CD14-positive monocyte (primary cell): Measurements from ENCODE around the gene ICAM2. TPM values are rescaled to one million over a fixed set of nuclear protein-coding genes. Genes with fewer than 3 reads are reported as not detected.
A peak's percentile ranks its signal among the peaks of the same experiment; 100 is the strongest.

Experiments
- DNase-seq, 3 donors: peaks; one replicate each; pipeline ENCODE4 v3.0.0-alpha.2; 2011 to 2022
- H2AFZ ChIP-seq: 2 replicates; pipeline ENCODE4 v1.6.0; 2012; ENCODE audit warnings: mild to moderate bottlenecking, low read depth, low read length, inconsistent platforms; ENCODE audit not compliant: insufficient read depth, poor library complexity, severe bottlenecking
- H3K27ac ChIP-seq, 2 donors: 1 replicate in 1 of 2; 2 replicates in 1 of 2; pipeline ENCODE4 v1.5.1; 2012 to 2013; ENCODE audit warnings: low read length in 2 of 2, control low read depth in 1 of 2, inconsistent platforms in 1 of 2, low read depth in 1 of 2, mild to moderate bottlenecking in 1 of 2
- H3K27me3 ChIP-seq, 2 donors: one replicate each; pipeline versions ENCODE4 v1.6.0 to v1.6.1; 2011 to 2013; ENCODE audit warnings: low read length in 2 of 2; ENCODE audit not compliant: control insufficient read depth in 2 of 2, insufficient read depth in 2 of 2
- H3K36me3 ChIP-seq, 2 donors: replicated peaks in 1 of 2; 1 replicate in 1 of 2; 2 replicates in 1 of 2; pipeline versions ENCODE4 v1.5.1 to v1.6.1; 2012 to 2013; ENCODE audit warnings: low read length in 2 of 2, control low read depth in 1 of 2, inconsistent platforms in 1 of 2, mild to moderate bottlenecking in 1 of 2; ENCODE audit not compliant: insufficient read depth in 2 of 2, control insufficient read depth in 1 of 2
- H3K4me1 ChIP-seq, 2 donors: 1 replicate in 1 of 2; 2 replicates in 1 of 2; pipeline versions ENCODE4 v1.5.1 to v1.6.1; 2012 to 2013; ENCODE audit warnings: low read length in 2 of 2, control low read depth in 1 of 2, inconsistent platforms in 1 of 2, mild to moderate bottlenecking in 1 of 2, moderate library complexity in 1 of 2; ENCODE audit not compliant: insufficient read depth in 2 of 2, control insufficient read depth in 1 of 2
- H3K4me2 ChIP-seq: replicated peaks from 2 replicates; pipeline ENCODE3; 2012; ENCODE audit warnings: low read length, moderate library complexity, mild to moderate bottlenecking; ENCODE audit not compliant: poor library complexity, severe bottlenecking; ENCODE audit errors: extremely low read depth
- H3K4me3 ChIP-seq, 3 experiments: fragments of 200-600 bp in 1 of 3; sonication (generic) in 1 of 3; replicated peaks in 1 of 3; 1 replicate in 2 of 3; 2 replicates in 1 of 3; pipeline ENCODE4 v1.5.1; 2011 to 2013; ENCODE audit warnings: low read length in 3 of 3, mild to moderate bottlenecking in 3 of 3, control low read depth in 2 of 3, low read depth in 2 of 3, inconsistent platforms in 1 of 3, moderate library complexity in 1 of 3
- H3K79me2 ChIP-seq: 2 replicates; pipeline ENCODE4 v1.6.0; 2012; ENCODE audit warnings: mild to moderate bottlenecking, control low read depth, inconsistent platforms, low read length, moderate library complexity; ENCODE audit not compliant: insufficient read depth
- H3K9ac ChIP-seq: 2 replicates; pipeline ENCODE4 v1.6.0; 2017; ENCODE audit warnings: low read length, mild to moderate bottlenecking; ENCODE audit not compliant: insufficient read depth, poor library complexity, severe bottlenecking
- H3K9me3 ChIP-seq, 2 donors: replicated peaks in 1 of 2; 1 replicate in 1 of 2; 2 replicates in 1 of 2; pipeline versions ENCODE4 v1.5.1 to v1.6.1; 2012 to 2013; ENCODE audit warnings: low read length in 2 of 2, control low read depth in 1 of 2; ENCODE audit not compliant: control insufficient read depth in 1 of 2, insufficient read depth in 1 of 2
- H4K20me1 ChIP-seq: 2 replicates; pipeline ENCODE4 v1.6.0; 2012; ENCODE audit warnings: mild to moderate bottlenecking, low read length, control low read depth, moderate library complexity; ENCODE audit not compliant: insufficient read depth
- H3K27ac Mint-ChIP-seq, 7 donors: one replicate each; pipeline ENCODE4 v1.8.0; 2020; ENCODE audit warnings: mild to moderate bottlenecking in 7 of 7, mixed read lengths in 7 of 7, moderate library complexity in 6 of 7, inconsistent platforms in 2 of 7
- H3K27me3 Mint-ChIP-seq, 3 donors: one replicate each; pipeline ENCODE4 v1.8.0; 2021 to 2022; ENCODE audit warnings: low read depth in 3 of 3, mild to moderate bottlenecking in 3 of 3, mixed read lengths in 3 of 3, moderate library complexity in 3 of 3, inconsistent platforms in 1 of 3
- H3K36me3 Mint-ChIP-seq, 2 donors: one replicate each; pipeline ENCODE4 v1.8.0; 2020; ENCODE audit warnings: mixed read lengths in 2 of 2, inconsistent platforms in 1 of 2, mild to moderate bottlenecking in 1 of 2
- H3K4me1 Mint-ChIP-seq: one replicate; pipeline ENCODE4 v1.8.0; 2020; ENCODE audit warnings: mild to moderate bottlenecking, mixed read lengths
- H3K4me3 Mint-ChIP-seq, 2 donors: one replicate each; pipeline ENCODE4 v1.8.0; 2020; ENCODE audit warnings: mild to moderate bottlenecking in 2 of 2, mixed read lengths in 2 of 2, moderate library complexity in 1 of 2
- H3K9me3 Mint-ChIP-seq, 7 donors: one replicate each; pipeline ENCODE4 v1.8.0; 2020 to 2022; ENCODE audit warnings: mixed read lengths in 7 of 7, mild to moderate bottlenecking in 6 of 7, moderate library complexity in 6 of 7, inconsistent platforms in 2 of 7
- CTCF ChIP-seq: fragments of 200-600 bp; IDR thresholded peaks from one replicate; pipeline ENCODE4 v1.8.0; 2022; ENCODE audit warnings: antibody characterized with exemption, mild to moderate bottlenecking
- WGBS: methylation state at CpG from one replicate; pipeline ENCODE4 v1.1.5; 2013; ENCODE audit warnings: missing lambda C conversion rate; ENCODE audit not compliant: insufficient coverage; 5-methylcytosine and 5-hydroxymethylcytosine counted together
- intact Hi-C, 2 donors: fragments of 100-400 bp; cut with micrococcal nuclease; formaldehyde crosslinking; loops; one replicate each; pipeline versions ENCODE4 v1.15.0 to v1.15.1; 2023
- polyA plus RNA-seq, 3 donors: library from polyadenylated mRNA; depleted of rRNA in 1 of 3; unstranded in 2 of 3; stranded (reverse) in 1 of 3; fragments of 300-500 nt in 2 of 3; fragments of >200 nt in 1 of 3; fragmentation: Illumina TruSeq in 2 of 3; gene quantifications; 1 replicate in 2 of 3; 2 replicates in 1 of 3; pipeline ENCODE4 v1.2.3, GENCODE V29; 2012 to 2021

The ICAM2 gene
- polyA plus RNA-seq, 3 donors: 111 to 186 (median 174) TPM

GRCh38 chr17:64039106-64039400, 18.6 kb upstream of the ICAM2 start:
- no peaks in the 10 kb centered on the region for H3K4me1 Mint-ChIP-seq
- no peaks in the 10 kb centered on the region for H3K27me3 Mint-ChIP-seq
- Histone ChIP-seq H3K9ac (no peak overlapping the region), H3K79me2 (no peaks in the 10 kb centered on the region), H3K27me3 (no peaks in the 10 kb centered on the region), H3K9me3 (no peaks in the 10 kb centered on the region), H2AFZ (no peak overlapping the region), H3K36me3 (peaks cover 54 to 67% of the 10 kb centered on the region in 2 donors), H3K4me1 (no peaks in the 10 kb centered on the region), H4K20me1 (no peaks in the 10 kb centered on the region), H3K4me3 (no peak overlapping the region), H3K4me2 (no peak overlapping the region), H3K27ac (no peak overlapping the region)
- no peaks in the 10 kb centered on the region for H3K9me3 Mint-ChIP-seq
- no peak overlapping the region for H3K27ac Mint-ChIP-seq
- peaks cover 63 to 69% of the 10 kb centered on the region in 2 donors for H3K36me3 Mint-ChIP-seq
- H3K4me3 Mint-ChIP-seq: no peak overlapping the region
- intact Hi-C loops: loop anchor here in 1 of 2 donors (10.0 kb wide), 1 partner anchor 236 kb away; no protein-coding TSS in a partner anchor
- no CpG with 5 or more reads among the region's 3 CpGs for WGBS
- no peak for DNase-seq
- TF ChIP-seq CTCF: no peak

- peak overlapping the region in 3 of 7 donors; percentile 5 to 43 (median 32) for H3K27ac Mint-ChIP-seq
Observed at GRCh38 chr17:64038331-64039105, 18.1 kb upstream of the ICAM2 start.

More at GRCh38 chr17:64038331-64039105, 18.1 kb upstream of the ICAM2 start:
- Histone ChIP-seq H3K4me1 (no peaks in the 10 kb centered on the region), H2AFZ (no peak overlapping the region), H3K79me2 (no peaks in the 10 kb centered on the region), H3K36me3 (peaks cover 48 to 62% of the 10 kb centered on the region in 2 donors), H3K27ac (no peak overlapping the region), H3K9me3 (no peaks in the 10 kb centered on the region), H3K4me2 (no peak overlapping the region), H3K27me3 (no peaks in the 10 kb centered on the region), H3K9ac (no peak overlapping the region), H3K4me3 (no peak overlapping the region), H4K20me1 (no peaks in the 10 kb centered on the region)
- TF ChIP-seq CTCF: no peak
- Mint-ChIP-seq H3K4me3 (no peak overlapping the region), H3K9me3 (no peaks in the 10 kb centered on the region), H3K36me3 (peaks cover 57 to 64% of the 10 kb centered on the region in 2 donors), H3K4me1 (no peaks in the 10 kb centered on the region), H3K27me3 (no peaks in the 10 kb centered on the region)
- intact Hi-C loops: loop anchor here in 1 of 2 donors (10.0 kb wide), 1 partner anchor 236 kb away; no protein-coding TSS in a partner anchor
- DNase-seq: no peak
- 96% methylated on average over 10 of the region's 16 CpGs for WGBS
